Measurements from ENCODE around the gene C1QL3. TPM values are rescaled to one million over a fixed set of nuclear protein-coding genes. Genes with fewer than 3 reads are reported as not detected.

Gene C1QL3
- total RNA-seq, 1 donor from 2014 or later, result 3.0 TPM

DNA sequence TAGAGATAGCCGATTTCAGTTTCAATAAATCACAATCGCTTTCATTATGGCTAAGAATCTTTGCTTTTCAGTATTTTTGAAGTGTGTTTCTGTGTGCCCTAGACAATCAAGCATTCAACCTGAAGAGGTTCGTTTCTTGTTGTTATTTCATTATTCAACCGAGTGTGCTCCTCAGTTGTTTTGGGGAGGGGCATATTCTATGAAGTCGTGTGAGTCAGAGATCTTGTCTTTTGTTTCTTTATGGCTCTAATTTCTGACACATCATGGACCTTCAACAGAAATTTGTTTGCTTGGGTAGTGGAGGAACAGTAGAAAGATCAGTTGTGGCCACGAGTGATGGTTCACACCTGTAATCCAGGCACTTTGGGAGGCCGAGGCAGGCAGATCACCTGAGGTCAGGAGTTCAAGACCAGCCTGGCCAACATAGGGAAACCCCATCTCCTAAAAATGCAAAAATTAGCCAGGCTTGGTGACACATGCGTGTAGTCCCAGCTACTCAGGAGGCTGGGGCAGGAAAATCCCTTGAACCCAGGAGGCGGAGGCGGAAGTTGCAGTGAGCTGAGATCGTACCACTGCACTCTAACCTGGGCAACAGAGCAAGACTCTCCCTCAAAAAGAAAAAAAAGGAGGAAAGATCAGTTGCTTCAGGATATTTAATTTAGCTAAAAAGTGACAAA, 38.3 kb downstream of the C1QL3 start:
- peaks cover 5% of the 10 kb centered on the region for H3K36me3 Mint-ChIP-seq (ENCODE audit: insufficient read depth)
- H3K9me3 Mint-ChIP-seq (ENCODE audit: low read depth), result no peaks in the 10 kb centered on the region
- no peak overlapping the region for H3K27ac Mint-ChIP-seq
- TF ChIP-seq, protein P1, sequence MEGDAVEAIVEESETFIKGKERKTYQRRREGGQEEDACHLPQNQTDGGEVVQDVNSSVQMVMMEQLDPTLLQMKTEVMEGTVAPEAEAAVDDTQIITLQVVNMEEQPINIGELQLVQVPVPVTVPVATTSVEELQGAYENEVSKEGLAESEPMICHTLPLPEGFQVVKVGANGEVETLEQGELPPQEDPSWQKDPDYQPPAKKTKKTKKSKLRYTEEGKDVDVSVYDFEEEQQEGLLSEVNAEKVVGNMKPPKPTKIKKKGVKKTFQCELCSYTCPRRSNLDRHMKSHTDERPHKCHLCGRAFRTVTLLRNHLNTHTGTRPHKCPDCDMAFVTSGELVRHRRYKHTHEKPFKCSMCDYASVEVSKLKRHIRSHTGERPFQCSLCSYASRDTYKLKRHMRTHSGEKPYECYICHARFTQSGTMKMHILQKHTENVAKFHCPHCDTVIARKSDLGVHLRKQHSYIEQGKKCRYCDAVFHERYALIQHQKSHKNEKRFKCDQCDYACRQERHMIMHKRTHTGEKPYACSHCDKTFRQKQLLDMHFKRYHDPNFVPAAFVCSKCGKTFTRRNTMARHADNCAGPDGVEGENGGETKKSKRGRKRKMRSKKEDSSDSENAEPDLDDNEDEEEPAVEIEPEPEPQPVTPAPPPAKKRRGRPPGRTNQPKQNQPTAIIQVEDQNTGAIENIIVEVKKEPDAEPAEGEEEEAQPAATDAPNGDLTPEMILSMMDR (IDR thresholded peaks at IDR 0.05; ENCODE audit: unreplicated experiment), result no peak
- DNase-seq (ENCODE audit: low spot score, unreplicated experiment), result no peak
- H3K4me1 Mint-ChIP-seq (ENCODE audit: low read depth), result no peaks in the 10 kb centered on the region
- no peak overlapping the region for H3K4me3 Mint-ChIP-seq (ENCODE audit: low read depth)
- H3K27me3 Mint-ChIP-seq, result no peaks in the 10 kb centered on the region

DNA sequence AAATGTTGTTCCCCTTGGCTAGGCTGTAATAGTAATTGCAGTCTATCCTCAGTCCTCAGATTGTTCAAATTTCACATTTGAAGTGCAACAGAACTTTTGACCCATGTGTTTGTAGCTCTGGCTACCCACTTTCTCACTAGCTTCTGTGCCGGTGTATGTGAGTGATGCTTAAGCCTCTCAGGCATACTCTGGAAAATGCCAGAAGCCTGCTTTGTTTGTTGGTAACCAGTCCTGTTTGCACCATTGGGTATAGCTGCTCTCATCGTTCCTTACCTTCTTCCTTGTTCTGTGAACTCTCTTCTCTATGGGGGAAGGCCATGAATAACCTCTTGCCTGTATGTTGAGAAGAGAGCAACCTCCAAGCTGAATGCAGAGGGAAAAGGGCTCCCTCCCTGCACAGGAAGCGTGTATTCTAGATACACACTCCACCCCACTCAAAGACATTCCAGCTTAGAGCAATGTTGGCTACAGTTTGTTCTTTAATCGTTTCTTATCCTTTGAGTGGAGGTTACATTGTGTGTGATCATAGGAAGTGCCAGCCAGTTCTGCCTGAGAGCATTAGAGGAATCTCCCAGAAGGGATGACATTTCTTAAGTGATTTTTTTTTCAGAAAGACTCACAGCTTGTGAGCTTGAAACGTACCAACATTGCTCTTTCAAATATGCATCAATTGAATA, 40.5 kb downstream of the C1QL3 start:
- H3K36me3 Mint-ChIP-seq (ENCODE audit: insufficient read depth), result peaks cover 1% of the 10 kb centered on the region
- H3K4me3 Mint-ChIP-seq (ENCODE audit: low read depth), result no peak overlapping the region
- no peaks in the 10 kb centered on the region for H3K27me3 Mint-ChIP-seq
- DNase-seq (ENCODE audit: low spot score, unreplicated experiment), result no peak
- no peaks in the 10 kb centered on the region for H3K4me1 Mint-ChIP-seq (ENCODE audit: low read depth)
- TF ChIP-seq, protein P1 (IDR thresholded peaks at IDR 0.05; ENCODE audit: unreplicated experiment), result no peak
- H3K9me3 Mint-ChIP-seq (ENCODE audit: low read depth), result no peaks in the 10 kb centered on the region
- H3K27ac Mint-ChIP-seq, result no peak overlapping the region

DNA sequence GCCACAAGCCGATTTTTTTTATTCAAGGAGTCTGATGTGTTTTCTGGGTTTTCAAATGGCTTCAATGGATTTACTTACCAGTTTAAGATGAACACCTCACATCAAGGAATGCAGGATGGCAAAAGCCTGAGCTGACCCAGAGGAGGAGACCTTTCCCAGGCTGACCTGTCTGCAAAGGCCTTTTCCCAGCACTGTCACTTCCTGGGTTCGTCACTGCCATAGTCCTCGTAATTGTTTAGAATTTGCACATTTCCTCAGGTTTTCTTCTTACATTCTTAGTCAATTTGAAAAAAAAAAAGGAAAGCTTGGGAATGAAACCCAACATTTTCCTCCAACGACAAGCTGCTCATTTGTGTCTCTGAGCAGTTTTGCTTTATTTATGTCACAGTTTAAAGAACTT, 42.9 kb downstream of the C1QL3 start:
- no peak overlapping the region for H3K27ac Mint-ChIP-seq
- DNase-seq (ENCODE audit: low spot score, unreplicated experiment), result no peak
- peaks cover 1% of the 10 kb centered on the region for H3K36me3 Mint-ChIP-seq (ENCODE audit: insufficient read depth)
- TF ChIP-seq, protein P1 (IDR thresholded peaks at IDR 0.05; ENCODE audit: unreplicated experiment), result no peak
- no peak overlapping the region for H3K4me3 Mint-ChIP-seq (ENCODE audit: low read depth)
- no peaks in the 10 kb centered on the region for H3K27me3 Mint-ChIP-seq
- no peaks in the 10 kb centered on the region for H3K4me1 Mint-ChIP-seq (ENCODE audit: low read depth)
- H3K9me3 Mint-ChIP-seq (ENCODE audit: low read depth), result no peaks in the 10 kb centered on the region

DNA sequence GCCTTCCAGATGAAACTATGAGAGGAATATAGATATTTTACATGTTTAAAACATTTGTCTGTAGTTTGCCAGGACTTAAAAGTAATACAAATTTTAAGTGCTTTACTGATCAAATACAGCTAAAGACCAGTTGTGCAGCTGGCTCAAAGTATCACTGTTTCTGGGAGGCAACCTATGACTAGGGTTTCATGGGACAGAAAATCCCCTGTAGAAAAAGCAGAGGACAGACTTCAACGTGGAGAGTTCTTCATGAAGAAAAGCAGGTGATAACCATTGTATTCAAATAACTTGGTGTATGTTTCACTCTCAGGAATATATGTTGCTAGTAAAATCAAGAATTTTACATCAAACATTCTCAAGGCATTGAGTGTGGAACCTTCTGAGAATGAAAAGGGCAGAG, 43.9 kb downstream of the C1QL3 start:
- no peaks in the 10 kb centered on the region for H3K27me3 Mint-ChIP-seq

DNA sequence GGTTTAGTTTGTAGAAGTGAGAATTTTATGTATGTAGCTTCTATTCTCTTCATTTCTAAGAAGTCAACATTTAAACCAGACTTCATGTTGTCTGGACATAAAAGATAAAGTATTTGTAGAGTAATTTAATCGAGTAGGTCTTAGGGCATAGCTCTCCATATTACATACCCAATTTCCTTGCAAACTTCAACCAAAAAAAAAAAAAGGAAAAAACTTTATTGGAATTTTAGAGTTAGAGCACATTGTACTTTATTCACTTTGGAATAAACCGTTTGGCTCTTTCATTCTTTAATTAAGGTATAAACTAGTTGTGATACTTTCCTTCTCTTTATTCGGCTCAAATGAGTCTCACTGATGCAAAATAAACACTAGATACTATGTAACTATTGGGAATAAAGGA, 48.9 kb downstream of the C1QL3 start:
- Mint-ChIP-seq H3K4me3 (ENCODE audit: low read depth) (no peak overlapping the region), H3K9me3 (ENCODE audit: low read depth) (peaks cover 3% of the 10 kb centered on the region), H3K4me1 (ENCODE audit: low read depth) (no peaks in the 10 kb centered on the region), H3K27ac (no peak overlapping the region), H3K36me3 (ENCODE audit: insufficient read depth) (peaks cover 2% of the 10 kb centered on the region), H3K27me3 (no peaks in the 10 kb centered on the region)
- DNase-seq (ENCODE audit: low spot score, unreplicated experiment), result no peak
- TF ChIP-seq, protein P1 (IDR thresholded peaks at IDR 0.05; ENCODE audit: unreplicated experiment), result no peak

More for the DNA sequence above, 43.9 kb downstream of the C1QL3 start:
- no peaks in the 10 kb centered on the region for H3K4me1 Mint-ChIP-seq (ENCODE audit: low read depth)
- H3K4me3 Mint-ChIP-seq (ENCODE audit: low read depth), result no peak overlapping the region
- TF ChIP-seq, protein P1 (IDR thresholded peaks at IDR 0.05; ENCODE audit: unreplicated experiment), result no peak
- no peaks in the 10 kb centered on the region for H3K9me3 Mint-ChIP-seq (ENCODE audit: low read depth)
- H3K27ac Mint-ChIP-seq, result no peak overlapping the region
- no peak for DNase-seq (ENCODE audit: low spot score, unreplicated experiment)
- H3K36me3 Mint-ChIP-seq (ENCODE audit: insufficient read depth), result no peaks in the 10 kb centered on the region

All from progenitor cell of endocrine pancreas (in vitro differentiated cells).